HEK293T (cell line): Measurements from ENCODE around the gene RPRD1A.

Source experiments
- CTCF ChIA-PET: fragments of 350-600 bp; formaldehyde crosslinking; extraction: SDS; loops from one replicate; lab custom pipeline; 2021; ENCODE audit warnings: antibody characterized with exemption, inconsistent platforms; lab: Yijun Ruan, JAX
- POLR2A ChIA-PET: fragments of 350-600 bp; formaldehyde crosslinking; extraction: SDS; loops from one replicate; lab custom pipeline; 2020; ENCODE audit warnings: antibody characterized with exemption, inconsistent platforms; lab: Yijun Ruan, JAX
- DNase-seq: peaks from one replicate; pipeline ENCODE4 v3.0.0; 2012; ENCODE audit warnings: mixed read lengths; ENCODE audit errors: extremely low spot score
- ARNT ChIP-seq: fragments of 450-650 bp; IDR thresholded peaks from 2 replicates; pipeline ENCODE4 v1.6.1; 2017; ENCODE audit warnings: mild to moderate bottlenecking
- BHLHE40 ChIP-seq: fragments of 450-650 bp; IDR thresholded peaks from 2 replicates; pipeline ENCODE4 v1.6.1; 2016; ENCODE audit warnings: mild to moderate bottlenecking, moderate library complexity, borderline replicate concordance
- CTBP1 ChIP-seq: fragments of 450-650 bp; IDR thresholded peaks from 2 replicates; pipeline ENCODE4 v1.6.1; 2016; ENCODE audit warnings: borderline replicate concordance
- ELF4 ChIP-seq: fragments of 450-650 bp; IDR thresholded peaks from 2 replicates; pipeline ENCODE4 v1.6.1; 2017; ENCODE audit warnings: antibody characterized with exemption
- FOXA1 ChIP-seq: fragments of 450-650 bp; IDR thresholded peaks from 2 replicates; pipeline ENCODE4 v1.6.1; 2016; ENCODE audit warnings: mild to moderate bottlenecking
- FOXK2 ChIP-seq: fragments of 450-650 bp; IDR thresholded peaks from 2 replicates; pipeline ENCODE4 v1.6.1; 2016; ENCODE audit warnings: mild to moderate bottlenecking
- FOXM1 ChIP-seq: fragments of 450-650 bp; IDR thresholded peaks from 2 replicates; pipeline ENCODE4 v1.6.1; 2017; ENCODE audit warnings: mild to moderate bottlenecking, borderline replicate concordance
- HDGF ChIP-seq: fragments of 450-650 bp; IDR thresholded peaks from 2 replicates; pipeline ENCODE4 v1.6.1; 2017; ENCODE audit warnings: antibody characterized with exemption, borderline replicate concordance
- L3MBTL2 ChIP-seq: fragments of 450-650 bp; conservative IDR thresholded peaks from 2 replicates; pipeline ENCODE4 v1.6.1; 2016; ENCODE audit warnings: mild to moderate bottlenecking
- LEF1 ChIP-seq: fragments of 450-650 bp; IDR thresholded peaks from 2 replicates; pipeline ENCODE4 v1.6.1; 2017; ENCODE audit warnings: mild to moderate bottlenecking, borderline replicate concordance
- NFRKB ChIP-seq: fragments of 450-650 bp; IDR thresholded peaks from 2 replicates; pipeline ENCODE4 v1.6.1; 2016; ENCODE audit warnings: mild to moderate bottlenecking, moderate library complexity
- SP1 ChIP-seq: fragments of 450-650 bp; IDR thresholded peaks from 2 replicates; pipeline ENCODE4 v1.6.1; 2017
- SUZ12 ChIP-seq: fragments of 450-650 bp; IDR thresholded peaks from 2 replicates; pipeline ENCODE4 v1.6.1; 2016; ENCODE audit warnings: mild to moderate bottlenecking
- TARDBP ChIP-seq: fragments of 450-650 bp; IDR thresholded peaks from 2 replicates; pipeline ENCODE4 v1.6.1; 2016
- ZNF384 ChIP-seq: fragments of 450-650 bp; IDR thresholded peaks from 2 replicates; pipeline ENCODE4 v1.6.1; 2016
- TF ChIP-seq, protein P1 (sequence below): fragments of 450-650 bp; IDR thresholded peaks from 2 replicates; pipeline ENCODE4 v1.6.1; 2016

RPRD1A gene

DNA sequence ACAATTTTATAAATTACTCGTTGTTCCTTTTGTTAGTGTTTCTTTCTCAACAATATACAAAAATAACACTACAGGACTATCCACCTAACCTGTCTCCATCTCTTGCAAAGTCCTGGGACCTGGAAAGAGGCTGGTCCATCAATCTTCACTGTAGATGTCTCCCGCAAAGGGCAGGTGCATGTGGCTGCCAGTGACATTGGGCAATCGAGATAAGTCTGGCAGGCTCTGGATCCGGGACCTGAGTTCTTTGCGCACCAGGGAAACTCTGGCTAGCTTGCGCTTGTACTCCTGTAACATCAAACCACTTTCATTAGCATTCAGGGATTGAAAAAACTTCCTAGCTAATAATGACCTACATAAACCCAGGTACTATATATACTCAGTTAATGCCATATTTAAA lies 74.3 kb downstream of the RPRD1A start:
- CTCF ChIA-PET, result interaction anchor here (0.7 kb wide), 1 partner anchor 323 kb away, joined by 3 read pairs; no protein-coding TSS in a partner anchor
- DNase-seq, result no peak
- no peak for TF ChIP-seq SUZ12
- no peak for TF ChIP-seq FOXM1
- TF ChIP-seq ZNF384, result no peak
- POLR2A ChIA-PET, result interaction anchor here (0.6 to 1.9 kb wide), 2 partner anchors 20 to 26 kb away, joined by 3 to 4 read pairs; partner anchors contain the start of gene RMP24

DNA sequence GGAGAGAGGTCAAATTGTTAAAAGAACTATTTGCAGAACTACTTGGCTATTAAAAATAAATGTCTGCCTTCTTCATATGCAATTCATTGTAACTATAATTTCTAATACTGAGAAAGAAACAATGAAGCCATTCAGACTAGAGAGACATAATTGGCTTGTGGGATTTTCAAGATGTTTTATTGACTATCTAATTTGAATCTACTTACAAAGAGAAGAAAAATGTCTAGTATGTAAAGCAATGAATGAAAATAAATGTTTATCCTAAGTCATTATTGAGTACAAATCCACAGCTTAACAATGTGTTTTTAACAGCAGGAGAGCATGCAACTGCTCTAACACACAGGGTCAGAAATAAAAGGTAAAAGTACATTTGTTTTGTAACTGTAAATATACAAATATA lies 75.7 kb downstream of the RPRD1A start:
- TF ChIP-seq L3MBTL2 (no peak), ZNF384 (no peak), FOXA1 (no peak), ELF4 (no peak), ARNT (no peak), FOXM1 (no peak), TARDBP (no peak), CTBP1 (no peak), NFRKB (no peak), SP1 (no peak), SUZ12 (no peak), HDGF (no peak), BHLHE40 (no peak)
- TF ChIP-seq, protein P1, sequence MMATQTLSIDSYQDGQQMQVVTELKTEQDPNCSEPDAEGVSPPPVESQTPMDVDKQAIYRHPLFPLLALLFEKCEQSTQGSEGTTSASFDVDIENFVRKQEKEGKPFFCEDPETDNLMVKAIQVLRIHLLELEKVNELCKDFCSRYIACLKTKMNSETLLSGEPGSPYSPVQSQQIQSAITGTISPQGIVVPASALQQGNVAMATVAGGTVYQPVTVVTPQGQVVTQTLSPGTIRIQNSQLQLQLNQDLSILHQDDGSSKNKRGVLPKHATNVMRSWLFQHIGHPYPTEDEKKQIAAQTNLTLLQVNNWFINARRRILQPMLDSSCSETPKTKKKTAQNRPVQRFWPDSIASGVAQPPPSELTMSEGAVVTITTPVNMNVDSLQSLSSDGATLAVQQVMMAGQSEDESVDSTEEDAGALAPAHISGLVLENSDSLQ, result no peak
- ChIA-PET CTCF (no interaction called here), POLR2A (interaction anchor here (1.1 kb wide), 1 partner anchor 19 kb away, joined by 3 read pairs; the partner anchor contains the start of gene RMP24)
- DNase-seq, result no peak

GRCh38 chr18:35983818-35984217 lies 83.5 kb downstream of the RPRD1A start:
- TF ChIP-seq FOXM1 (no peak), SP1 (no peak), HDGF (no peak), ELF4 (no peak), BHLHE40 (no peak), SUZ12 (no peak), LEF1 (no peak), FOXA1 (no peak), NFRKB (no peak), ZNF384 (no peak), FOXK2 (no peak)
- TF ChIP-seq, protein P1, result no peak
- ChIA-PET CTCF (no interaction called here), POLR2A (no interaction called here)
- no peak for DNase-seq

GRCh38 chr18:35983147-35983546 lies 84.2 kb downstream of the RPRD1A start:
- ChIA-PET CTCF (no interaction called here), POLR2A (interaction anchor here (0.7 kb wide), 1 partner anchor 11 kb away, joined by 6 read pairs; the partner anchor contains the start of gene RMP24)
- no peak for DNase-seq
- TF ChIP-seq FOXA1 (no peak), SUZ12 (no peak), SP1 (no peak)
- TF ChIP-seq, protein P1, result no peak

GRCh38 chr18:35982409-35983114 lies 84.8 kb downstream of the RPRD1A start:
- CTCF ChIA-PET, result no interaction called here
- POLR2A ChIA-PET, result interaction anchor here (0.7 kb wide), 1 partner anchor 10 kb away, joined by 6 read pairs; the partner anchor contains the start of gene RMP24
- DNase-seq, result no peak
- TF ChIP-seq L3MBTL2, result no peak
- no peak for TF ChIP-seq FOXK2
- no peak for TF ChIP-seq ARNT
- TF ChIP-seq FOXA1, result no peak
- no peak for TF ChIP-seq FOXM1
- TF ChIP-seq, protein P1, result no peak
- no peak for TF ChIP-seq TARDBP
- no peak for TF ChIP-seq CTBP1
- no peak for TF ChIP-seq ZNF384
- TF ChIP-seq BHLHE40, result no peak
- no peak for TF ChIP-seq LEF1
- TF ChIP-seq NFRKB, result no peak
- TF ChIP-seq SP1, result no peak

DNA sequence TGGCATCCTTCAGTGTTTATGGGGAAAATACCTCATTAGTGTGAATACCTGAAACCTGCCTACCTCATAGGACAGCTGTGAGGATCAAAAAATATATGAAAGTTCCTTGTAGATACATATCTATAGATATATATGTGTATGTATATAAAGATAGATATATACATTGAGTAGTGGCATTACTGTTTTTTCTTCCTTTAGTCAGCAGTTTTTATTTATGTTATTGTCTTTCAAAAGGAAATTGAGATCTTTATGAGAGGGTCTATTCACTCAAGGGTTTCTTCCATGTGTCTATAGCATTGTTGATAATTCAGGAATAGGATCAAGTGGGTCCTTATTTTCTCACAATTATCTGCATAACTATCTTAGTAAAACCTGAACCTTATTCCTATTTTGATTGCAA lies 88.2 kb downstream of the RPRD1A start:
- POLR2A ChIA-PET, result no interaction called here
- no peak for DNase-seq
- CTCF ChIA-PET, result no interaction called here
- TF ChIP-seq TARDBP, result no peak
- TF ChIP-seq HDGF, result no peak
- no peak for TF ChIP-seq SUZ12
- TF ChIP-seq FOXA1, result no peak
- TF ChIP-seq ELF4, result no peak
- no peak for TF ChIP-seq SP1
- TF ChIP-seq BHLHE40, result no peak
- TF ChIP-seq, protein P1, result no peak
- TF ChIP-seq NFRKB, result no peak
- TF ChIP-seq ZNF384, result no peak
- TF ChIP-seq CTBP1, result no peak
- TF ChIP-seq FOXK2, result no peak
- TF ChIP-seq ARNT, result no peak
- no peak for TF ChIP-seq FOXM1
- no peak for TF ChIP-seq L3MBTL2
- TF ChIP-seq LEF1, result no peak
